Glomerular endothelial cell (primary cell): ENCODE results near the gene LAMTOR4. TPM values are rescaled to one million over a fixed set of nuclear protein-coding genes. Genes with fewer than 3 reads are reported as not detected.

Experiments used
- DNase-seq: peaks from one replicate; pipeline ENCODE4 v3.0.0-alpha.2; 2011; ENCODE audit warnings: low read depth, low spot score; ENCODE audit errors: extremely low read depth
- total RNA-seq: library from RNA; depleted of rRNA; stranded (reverse); fragments of >200 nt; gene quantifications from 2 replicates; pipeline ENCODE4 v1.2.3, GENCODE V29; 2015

LAMTOR4 gene
- total RNA-seq, 1 donor from 2014 or later: 137 TPM

DNA sequence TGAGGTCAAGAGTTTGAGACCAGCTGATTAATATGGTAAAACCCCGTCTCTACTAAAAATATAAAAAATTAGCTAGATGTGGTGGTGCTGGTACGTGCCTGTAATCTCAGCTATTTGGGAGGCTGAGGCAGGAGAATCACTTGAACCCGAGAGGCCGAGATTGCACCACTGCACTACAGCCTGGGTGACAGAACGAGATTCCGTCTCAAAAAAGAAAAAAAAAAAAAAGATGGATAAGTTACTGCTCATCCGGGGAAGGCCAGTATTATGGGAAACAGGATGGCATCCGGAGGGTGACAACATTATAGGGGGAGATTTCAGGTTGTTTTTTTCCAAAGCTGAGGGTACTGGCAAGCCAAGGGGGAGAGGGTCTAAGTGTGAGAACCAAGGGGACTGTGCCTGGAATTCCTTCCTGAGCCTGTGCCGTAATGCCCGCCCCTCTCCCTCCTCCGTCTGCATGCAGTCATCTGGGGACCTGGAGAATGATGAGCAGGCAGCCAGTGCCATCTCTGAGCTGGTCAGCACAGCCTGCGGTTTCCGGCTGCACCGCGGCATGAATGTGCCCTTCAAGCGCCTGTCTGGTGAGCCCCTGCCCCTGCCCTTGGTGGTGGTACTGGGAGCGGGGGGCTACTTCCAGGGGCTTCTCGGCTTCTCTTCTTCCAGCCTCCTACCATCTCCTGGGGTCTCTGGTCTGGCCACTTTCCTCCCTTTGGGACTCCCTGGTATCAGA, 4.4 kb downstream of the LAMTOR4 start:
- DNase-seq: no peak

- DNase-seq: no peak
These were observed 5.2 kb downstream of the LAMTOR4 start for GRCh38 chr7:100153708-100154535.

- no peak for DNase-seq
These were observed 6.2 kb downstream of the LAMTOR4 start for GRCh38 chr7:100154651-100155491.

DNA sequence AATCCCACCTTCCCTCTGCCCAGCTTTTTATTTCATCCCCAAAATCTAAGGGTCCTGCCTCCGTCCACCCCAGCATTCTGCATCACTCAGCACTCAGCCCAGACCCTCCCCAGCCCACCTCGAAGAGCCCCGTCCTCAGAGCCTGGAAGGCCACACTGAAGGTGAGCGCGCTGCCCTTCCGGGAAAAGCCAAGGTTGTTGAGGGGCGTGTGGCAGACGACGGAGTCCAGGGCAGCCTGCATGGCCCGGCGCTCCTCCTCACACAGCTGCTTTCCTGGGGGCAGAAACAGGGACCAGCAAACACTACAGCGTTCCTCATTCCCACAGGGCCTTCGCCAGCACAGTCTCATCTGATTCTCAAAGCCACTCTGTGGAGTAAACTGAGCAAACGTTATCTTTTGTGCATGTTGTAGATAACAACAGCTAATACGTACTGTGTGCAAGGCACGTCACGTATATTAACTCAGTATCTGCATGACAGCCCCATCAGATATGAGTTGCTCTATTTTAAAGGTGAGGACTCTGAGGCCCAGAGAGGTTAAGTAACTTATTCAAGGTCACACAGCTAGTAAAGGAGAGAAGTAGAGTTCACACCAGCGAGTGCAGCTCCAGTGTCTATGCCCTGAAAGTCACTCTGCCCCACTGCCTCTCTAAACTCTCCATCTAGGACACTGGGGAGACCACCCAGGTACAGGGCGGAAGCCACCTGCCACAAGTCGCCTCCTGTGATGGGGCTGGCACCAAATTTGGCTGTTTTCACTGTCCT, 7.0 kb downstream of the LAMTOR4 start:
- DNase-seq: no peak

- DNase-seq: no peak
These were observed 7.8 kb downstream of the LAMTOR4 start for GRCh38 chr7:100156331-100157068.

- no peak for DNase-seq
These were observed 8.3 kb downstream of the LAMTOR4 start for GRCh38 chr7:100157069-100157333.

DNA sequence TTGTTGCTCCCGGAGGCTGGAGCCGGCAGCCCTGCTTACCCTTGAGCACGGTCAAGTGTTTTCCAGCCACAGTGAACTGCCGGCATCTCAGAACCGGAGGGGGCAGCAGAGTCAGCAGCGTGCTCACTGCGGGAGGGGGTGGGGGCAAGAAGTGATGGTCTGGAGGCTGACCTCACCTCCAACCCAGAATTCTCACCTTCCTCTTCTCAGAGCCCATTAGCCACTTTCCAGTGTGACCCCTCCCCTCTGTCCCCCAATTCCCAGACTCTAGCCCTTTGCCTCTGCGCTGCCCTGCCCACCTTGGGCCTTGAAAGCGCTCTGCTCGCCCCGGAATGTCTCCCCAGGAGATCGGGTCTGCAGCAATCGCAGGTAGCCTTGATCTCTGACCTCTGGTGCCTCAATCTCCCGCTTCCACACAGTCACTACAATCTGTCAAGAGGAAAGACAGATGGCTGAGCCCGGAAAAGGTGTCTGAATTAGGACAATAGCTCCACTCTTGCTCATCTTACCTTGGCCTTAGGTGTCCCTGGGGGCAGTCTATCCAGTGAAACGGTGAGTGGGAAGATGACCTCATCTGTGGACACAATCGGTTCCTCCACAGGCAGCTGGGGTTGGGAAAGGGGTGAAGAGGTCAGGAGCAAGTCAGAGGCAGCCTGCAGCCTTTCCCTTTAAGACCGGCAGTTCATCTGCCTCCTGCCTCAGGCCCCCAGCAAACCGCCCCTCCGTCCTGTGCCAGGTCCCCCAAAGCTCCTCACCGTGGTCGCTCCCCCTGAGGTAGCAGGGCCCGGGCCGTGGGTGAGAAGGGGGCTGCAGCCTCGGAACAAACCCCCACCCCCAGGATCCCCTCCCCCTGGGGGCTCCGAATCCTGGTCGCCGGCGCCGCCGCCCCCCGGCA, 8.9 kb downstream of the LAMTOR4 start:
- no peak for DNase-seq

GRCh38 chr7:100158229-100159098, 9.7 kb downstream of the LAMTOR4 start, which contains the start of gene TRAPPC14:
Gene TRAPPC14 (minus strand): TSS chr7:100158723. CDS start chr7:100158499, 224 bp downstream.
- DNase-seq: no peak

DNA sequence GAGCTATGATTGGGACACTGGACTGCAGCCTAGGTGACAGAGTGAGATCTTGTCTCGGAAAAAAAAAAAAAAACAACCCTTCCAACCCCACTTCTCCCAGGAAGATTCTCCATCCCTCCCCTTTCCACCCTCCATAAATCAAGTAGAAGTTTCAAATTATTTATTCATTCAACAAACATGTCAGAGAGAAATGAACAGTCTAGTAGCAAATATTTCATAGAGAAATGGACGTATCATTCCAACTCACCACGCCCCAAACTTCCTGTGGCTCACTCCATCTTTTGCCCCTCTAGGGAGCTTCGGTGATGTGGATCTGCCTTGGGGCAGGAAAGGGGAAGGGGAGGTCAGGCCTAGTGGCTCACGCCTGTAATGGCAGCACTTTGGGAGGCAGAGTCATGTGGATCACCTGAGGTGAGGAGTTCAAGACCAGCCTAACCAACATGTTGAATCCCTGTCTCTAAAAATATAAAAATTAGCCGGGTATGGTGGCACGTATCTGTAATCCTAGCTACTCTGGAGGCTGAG, 10.4 kb downstream of the LAMTOR4 start:
- DNase-seq: no peak

DNA sequence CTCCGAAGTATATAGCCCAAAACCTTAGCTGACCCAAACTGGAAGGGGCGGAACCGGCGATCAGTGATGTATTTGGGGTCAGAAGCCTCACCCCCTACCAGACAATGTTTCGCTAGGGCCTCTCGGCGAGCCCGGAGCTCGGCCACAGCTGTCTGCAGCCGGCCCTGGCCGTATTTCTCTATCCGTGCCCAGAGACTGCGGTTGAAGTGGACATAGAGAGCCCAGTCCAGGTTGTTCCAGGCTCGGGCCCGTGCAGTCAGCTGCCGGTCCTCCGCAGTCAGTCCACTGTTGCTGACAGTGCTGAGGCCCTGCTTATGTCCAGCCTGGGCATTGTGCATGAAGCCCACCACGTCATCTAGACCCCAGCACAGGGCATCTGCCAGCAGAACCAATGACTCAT, 11.3 kb downstream of the LAMTOR4 start:
- DNase-seq: no peak

- no peak for DNase-seq
These were observed 14.4 kb downstream of the LAMTOR4 start for GRCh38 chr7:100163006-100163531.

GRCh38 chr7:100163871-100164270, 15.2 kb downstream of the LAMTOR4 start:
- no peak for DNase-seq

DNA sequence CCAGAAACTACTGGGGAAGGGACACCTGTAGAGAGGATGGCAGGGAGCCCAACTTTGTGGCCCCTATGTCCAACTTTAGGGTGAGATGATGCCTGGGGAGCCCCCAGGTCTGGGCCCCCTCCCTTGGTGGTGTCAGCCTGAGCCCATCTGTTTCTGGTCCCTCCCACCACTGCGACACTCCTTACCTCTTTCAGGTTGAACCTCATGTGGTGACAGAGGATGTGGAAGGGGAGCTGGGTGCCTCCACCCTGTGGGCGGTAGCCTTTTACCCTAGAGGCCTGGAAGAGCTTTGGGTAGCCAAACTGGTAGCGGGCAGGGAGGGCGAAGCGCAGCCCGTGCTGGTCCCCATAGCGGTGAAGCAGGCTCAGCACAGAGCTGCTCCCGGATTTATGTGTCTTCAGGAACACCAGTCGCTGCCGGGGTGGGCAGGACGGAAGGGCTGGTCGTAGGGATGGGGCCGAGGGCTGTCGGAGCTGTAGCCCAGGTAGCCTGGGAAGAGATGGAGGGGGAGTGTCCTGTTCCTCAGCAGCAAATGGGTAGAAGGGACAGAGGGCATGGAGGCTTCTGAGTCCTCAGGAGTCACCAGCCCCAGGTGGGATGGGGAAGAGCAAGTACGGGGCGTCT, 17.7 kb downstream of the LAMTOR4 start:
- DNase-seq: no peak

DNA sequence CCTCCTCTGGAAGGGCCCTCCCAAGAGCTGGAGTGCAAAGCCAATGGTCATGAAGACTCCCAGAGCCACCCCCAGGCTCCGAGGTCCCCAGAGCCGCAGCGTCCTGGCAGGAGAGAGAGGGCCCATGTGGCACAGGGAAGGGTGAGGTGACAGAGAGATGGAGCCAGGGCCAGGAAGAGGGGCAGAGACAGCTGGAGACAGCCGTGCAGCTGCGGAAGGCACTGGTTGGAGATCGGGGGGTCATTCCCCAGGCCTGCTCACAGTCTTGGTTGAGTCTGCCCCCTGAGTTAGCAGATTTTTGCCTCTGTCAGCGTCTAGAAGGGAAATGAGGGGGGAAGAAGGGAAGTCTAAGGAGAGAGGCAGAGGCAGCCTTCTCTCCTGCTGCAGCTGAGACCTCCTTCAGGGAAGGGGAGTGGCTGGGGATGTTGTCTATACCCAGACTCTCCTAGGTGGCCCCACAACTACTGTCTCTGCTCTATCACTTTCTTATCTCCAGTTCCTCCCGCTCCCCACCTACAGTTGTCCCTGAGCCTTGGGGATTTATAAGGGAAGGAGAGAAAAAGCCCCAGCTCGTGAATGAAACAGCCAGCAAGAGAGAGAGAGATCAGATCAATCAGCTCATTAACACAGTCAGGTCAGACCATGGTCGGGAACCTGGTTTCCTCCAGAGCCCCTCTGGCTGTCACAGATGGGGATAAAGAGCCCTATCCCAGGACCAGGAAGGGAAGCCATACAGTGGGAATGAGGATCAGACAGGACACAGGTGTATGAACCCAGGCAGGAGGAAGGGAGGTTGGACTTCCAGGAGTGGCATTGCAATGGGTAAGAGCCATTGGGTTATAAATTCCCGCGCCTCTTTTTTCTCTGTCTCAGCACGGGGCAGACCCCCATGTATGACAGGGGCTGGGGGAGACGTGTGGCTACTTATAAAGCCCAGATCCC, 18.5 kb downstream of the LAMTOR4 start:
- DNase-seq: no peak

GRCh38 chr7:100167912-100168323, 19.2 kb downstream of the LAMTOR4 start:
- DNase-seq: no peak
